Dermis blood vessel endothelial cell (primary cell): ENCODE measurements around the gene NDRG3. TPM values are rescaled to one million over a fixed set of nuclear protein-coding genes. Genes with fewer than 3 reads are reported as not detected.

ENCODE experiments used
- DNase-seq: peaks from one replicate; pipeline ENCODE4 v3.0.0; 2010
- total RNA-seq: library from RNA; depleted of rRNA; stranded (reverse); fragments of >200 nt; gene quantifications from 2 replicates; pipeline ENCODE4 v1.2.3, GENCODE V29; 2014

Gene NDRG3
- total RNA-seq, 1 donor from 2014 or later, result 18.7 TPM

DNA sequence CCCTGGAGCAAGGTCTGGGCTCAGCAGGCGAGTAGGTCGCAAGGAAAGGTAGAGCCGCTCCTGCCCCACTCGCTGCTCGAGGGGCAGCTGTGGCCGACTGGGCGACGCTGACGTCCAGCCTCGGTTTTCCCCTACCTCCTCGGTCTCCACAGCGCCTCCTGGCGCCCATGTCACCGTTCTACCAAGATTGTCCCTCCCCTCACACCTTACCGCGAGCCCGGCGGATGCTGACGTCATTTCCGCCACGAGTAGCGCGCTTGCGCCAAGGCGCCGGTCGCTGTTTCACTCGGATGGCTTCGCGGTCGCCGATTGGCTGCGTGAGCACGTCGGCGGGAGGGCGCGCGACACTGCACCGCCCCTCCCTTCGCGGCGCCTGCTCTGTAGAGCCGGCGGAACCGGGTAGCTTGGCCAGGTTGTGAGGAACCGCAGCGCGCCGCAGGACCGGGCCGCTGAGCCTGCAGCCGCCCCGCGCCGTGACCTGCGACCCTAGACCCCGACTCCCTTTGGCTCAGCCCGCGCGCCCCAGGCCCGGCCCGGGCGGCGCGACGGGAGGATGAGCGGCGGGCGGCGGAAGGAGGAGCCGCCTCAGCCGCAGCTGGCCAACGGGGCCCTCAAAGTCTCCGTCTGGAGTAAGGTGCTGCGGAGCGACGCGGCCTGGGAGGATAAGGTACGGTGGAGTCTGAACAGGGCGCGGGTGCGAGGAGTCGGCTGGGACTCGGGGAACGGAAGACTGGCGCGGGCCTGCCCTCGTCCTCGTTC is 140.3 kb downstream of the NDRG3 start, which contains the start of gene RAB5IF:
RAB5IF (plus strand) TSS at position 381 of the 759 bp plus-strand sequence; CDS start at position 554, 173 bp downstream.
- DNase-seq, result peak; percentile 100

DNA sequence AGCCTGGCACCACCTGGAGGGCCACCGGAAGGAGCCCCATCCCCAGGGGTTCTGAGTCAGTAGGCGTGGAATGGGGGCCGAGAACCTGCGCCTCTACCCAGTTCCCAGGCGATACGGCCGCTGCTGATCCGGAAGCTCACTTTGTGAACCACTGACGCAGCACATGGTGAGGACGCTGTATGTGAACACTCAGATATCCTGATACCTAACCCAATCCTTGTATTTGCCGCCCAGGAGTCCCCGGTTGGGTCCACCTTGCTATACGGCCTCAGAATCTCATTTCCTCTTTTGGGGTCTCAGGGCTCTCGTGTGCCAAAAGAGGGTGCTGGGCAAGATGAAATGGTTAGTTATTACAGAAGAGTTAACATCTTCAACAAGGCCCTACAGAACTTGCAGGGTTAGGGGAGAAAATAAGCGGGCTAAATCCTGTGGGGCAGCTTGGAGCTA is 140.9 kb downstream of the NDRG3 start:
- peak; percentile 59 for DNase-seq

Other genes starting within 250 kb of the NDRG3 start
- gene MYL9, start 204.6 kb downstream of the NDRG3 start, total RNA-seq, result 1.9 and 3.7 TPM in 2 replicates
- 22.3 and 23.1 TPM in 2 replicates for gene TGIF2, start 172.5 kb downstream of the NDRG3 start, total RNA-seq
- 93.5 and 100 TPM in 2 replicates for gene RAB5IF, start 140.3 kb downstream of the NDRG3 start, total RNA-seq
- gene SLA2, start 99.9 kb downstream of the NDRG3 start, total RNA-seq, result not detected in 2 replicates
- 24.7 and 27.0 TPM in 2 replicates for gene DSN1, start 27.7 kb upstream of the NDRG3 start, total RNA-seq
- under 0.01 and 0.14 TPM in 2 replicates for gene TLDC2, start 130.0 kb upstream of the NDRG3 start, total RNA-seq
- gene SAMHD1, start 205.6 kb upstream of the NDRG3 start, total RNA-seq, result 54.5 and 57.6 TPM in 2 replicates